Brain microvascular endothelial cell (primary cell): ENCODE measurements around the gene DOCK1.

Source experiments
- DNase-seq: peaks from one replicate; pipeline ENCODE4 v3.0.0-alpha.2; 2020
- H3K27ac ChIP-seq: fragments of 250-450 bp; sonication (Bioruptor Pico); 2 replicates; pipeline ENCODE4 v1.5.1; 2020; ENCODE audit warnings: mild to moderate bottlenecking, moderate library complexity
- H3K27me3 ChIP-seq: fragments of 250-450 bp; sonication (Bioruptor Pico); replicated peaks from 2 replicates; pipeline ENCODE4 v1.5.1; 2020; ENCODE audit warnings: mild to moderate bottlenecking
- H3K36me3 ChIP-seq: fragments of 250-450 bp; sonication (Bioruptor Pico); replicated peaks from 2 replicates; pipeline ENCODE4 v1.5.1; 2020; ENCODE audit warnings: mild to moderate bottlenecking
- H3K4me3 ChIP-seq: 2 replicates; pipeline ENCODE4 v1.5.1; 2011; ENCODE audit warnings: low read depth, mild to moderate bottlenecking, control low read depth, low read length, moderate library complexity
- in situ Hi-C: cut with HindIII; loops from 2 replicates; pipeline ENCODE4 v1.10.0; 2017; ENCODE audit warnings: low sequenced_read_pairs, low pct_ligation_motif_present
- TF ChIP-seq, protein P1 (sequence below): IDR thresholded peaks from 2 replicates; pipeline ENCODE4 v1.5.1; 2011; ENCODE audit warnings: low read depth, mild to moderate bottlenecking, moderate library complexity, low read length, control low read depth, inconsistent platforms; ENCODE audit errors: missing control alignments

Gene DOCK1

DNA sequence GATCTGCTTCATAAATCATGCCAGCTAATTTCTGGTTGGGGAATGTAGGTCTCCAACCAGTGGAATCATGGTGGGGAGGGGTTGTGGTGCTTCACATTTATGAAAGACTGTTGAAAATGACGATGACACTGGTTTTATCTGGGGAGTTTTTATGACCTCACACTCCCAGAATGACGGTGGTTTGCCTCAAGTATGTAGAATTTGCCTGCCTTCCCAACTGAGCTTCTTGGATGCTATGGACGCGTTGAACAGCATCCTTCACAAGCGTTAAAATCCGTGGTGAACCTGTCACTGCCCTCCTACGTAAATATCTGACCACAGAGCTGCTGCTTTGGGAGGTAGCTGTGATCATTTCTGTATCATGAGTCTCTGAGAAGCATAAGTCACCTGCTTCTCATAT is 287.9 kb downstream of the DOCK1 start:
- H3K36me3 ChIP-seq = no peaks in the 10 kb centered on the region
- DNase-seq = peak; percentile 67
- in situ Hi-C loops = no loop called here
- H3K27me3 ChIP-seq = no peaks in the 10 kb centered on the region
- TF ChIP-seq, protein P1, sequence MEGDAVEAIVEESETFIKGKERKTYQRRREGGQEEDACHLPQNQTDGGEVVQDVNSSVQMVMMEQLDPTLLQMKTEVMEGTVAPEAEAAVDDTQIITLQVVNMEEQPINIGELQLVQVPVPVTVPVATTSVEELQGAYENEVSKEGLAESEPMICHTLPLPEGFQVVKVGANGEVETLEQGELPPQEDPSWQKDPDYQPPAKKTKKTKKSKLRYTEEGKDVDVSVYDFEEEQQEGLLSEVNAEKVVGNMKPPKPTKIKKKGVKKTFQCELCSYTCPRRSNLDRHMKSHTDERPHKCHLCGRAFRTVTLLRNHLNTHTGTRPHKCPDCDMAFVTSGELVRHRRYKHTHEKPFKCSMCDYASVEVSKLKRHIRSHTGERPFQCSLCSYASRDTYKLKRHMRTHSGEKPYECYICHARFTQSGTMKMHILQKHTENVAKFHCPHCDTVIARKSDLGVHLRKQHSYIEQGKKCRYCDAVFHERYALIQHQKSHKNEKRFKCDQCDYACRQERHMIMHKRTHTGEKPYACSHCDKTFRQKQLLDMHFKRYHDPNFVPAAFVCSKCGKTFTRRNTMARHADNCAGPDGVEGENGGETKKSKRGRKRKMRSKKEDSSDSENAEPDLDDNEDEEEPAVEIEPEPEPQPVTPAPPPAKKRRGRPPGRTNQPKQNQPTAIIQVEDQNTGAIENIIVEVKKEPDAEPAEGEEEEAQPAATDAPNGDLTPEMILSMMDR = no peak
- H3K27ac ChIP-seq = no peak overlapping the region
- no peak overlapping the region for H3K4me3 ChIP-seq

DNA sequence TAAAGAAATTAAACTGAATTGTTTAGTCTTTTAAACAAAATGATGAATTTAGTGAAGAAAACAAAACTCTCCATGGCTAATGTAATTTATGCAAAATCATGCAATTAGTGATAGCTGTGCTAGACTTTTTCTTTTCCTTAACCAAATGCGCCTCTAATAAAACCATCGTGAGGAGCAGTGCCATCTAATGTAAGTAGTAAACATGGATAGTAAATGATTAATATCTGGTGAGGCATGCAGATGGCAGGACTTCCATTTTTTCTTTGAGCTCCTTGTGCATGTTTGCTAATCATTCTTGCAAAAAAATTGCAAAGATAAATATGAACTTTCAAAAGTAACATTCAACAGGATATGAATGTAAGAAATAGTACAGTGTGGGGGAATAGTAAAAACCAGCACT is 288.9 kb downstream of the DOCK1 start:
- Histone ChIP-seq H3K27ac (no peak overlapping the region), H3K36me3 (no peaks in the 10 kb centered on the region), H3K4me3 (no peak overlapping the region), H3K27me3 (no peaks in the 10 kb centered on the region)
- DNase-seq = no peak
- in situ Hi-C loops = no loop called here
- TF ChIP-seq, protein P1 = no peak

DNA sequence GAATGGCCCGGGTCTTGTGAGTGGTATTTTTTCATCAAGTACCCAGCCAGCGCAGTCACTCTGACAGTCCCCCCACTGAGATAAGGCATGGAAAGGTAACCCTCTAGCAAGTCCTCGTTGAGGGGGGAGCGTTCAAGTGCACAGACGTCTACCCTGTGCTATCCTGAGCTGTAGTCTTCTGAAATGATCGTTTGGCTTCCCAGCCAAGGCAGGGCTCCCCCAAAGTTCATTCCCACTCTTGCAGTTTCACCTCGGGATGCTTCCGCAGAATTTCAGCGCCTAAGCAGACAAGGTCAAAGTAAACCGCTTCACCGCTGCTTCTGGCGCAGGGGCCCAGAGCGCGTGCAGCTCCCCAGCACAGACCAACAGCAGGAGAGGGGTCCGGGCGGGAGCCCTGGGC is 289.4 kb downstream of the DOCK1 start:
- in situ Hi-C loops = no loop called here
- H3K4me3 ChIP-seq = no peak overlapping the region
- H3K36me3 ChIP-seq = no peaks in the 10 kb centered on the region
- no peak for DNase-seq
- H3K27me3 ChIP-seq = no peaks in the 10 kb centered on the region
- H3K27ac ChIP-seq = no peak overlapping the region
- TF ChIP-seq, protein P1 = no peak

DNA sequence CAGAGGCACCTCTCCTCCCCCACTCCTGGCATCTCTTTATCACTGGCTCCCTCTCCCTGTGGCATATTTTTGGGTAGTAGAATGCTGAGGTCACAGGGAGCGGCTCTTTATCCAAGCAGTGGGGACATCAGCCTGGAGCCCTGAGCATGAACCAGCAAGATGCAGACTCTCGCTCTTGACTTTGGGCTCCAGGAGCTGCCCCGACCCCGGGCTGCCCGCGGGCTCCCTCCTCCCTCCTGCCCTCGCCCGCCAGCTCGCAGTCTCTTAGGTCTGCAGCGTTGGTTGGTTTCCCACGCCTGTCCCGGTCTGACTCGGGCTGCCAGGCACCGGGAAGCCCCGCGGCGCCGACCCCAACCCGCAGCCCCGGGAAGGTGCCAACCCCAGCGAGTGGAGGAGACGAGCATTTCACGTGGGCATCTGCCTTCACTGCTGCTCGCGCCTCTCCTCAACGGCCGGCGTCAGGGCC is 289.8 kb downstream of the DOCK1 start:
- TF ChIP-seq, protein P1 = no peak
- Histone ChIP-seq H3K36me3 (no peaks in the 10 kb centered on the region), H3K27me3 (no peaks in the 10 kb centered on the region), H3K4me3 (peak overlapping the region; percentile 54), H3K27ac (no peak overlapping the region)
- no peak for DNase-seq
- in situ Hi-C loops = no loop called here

DNA sequence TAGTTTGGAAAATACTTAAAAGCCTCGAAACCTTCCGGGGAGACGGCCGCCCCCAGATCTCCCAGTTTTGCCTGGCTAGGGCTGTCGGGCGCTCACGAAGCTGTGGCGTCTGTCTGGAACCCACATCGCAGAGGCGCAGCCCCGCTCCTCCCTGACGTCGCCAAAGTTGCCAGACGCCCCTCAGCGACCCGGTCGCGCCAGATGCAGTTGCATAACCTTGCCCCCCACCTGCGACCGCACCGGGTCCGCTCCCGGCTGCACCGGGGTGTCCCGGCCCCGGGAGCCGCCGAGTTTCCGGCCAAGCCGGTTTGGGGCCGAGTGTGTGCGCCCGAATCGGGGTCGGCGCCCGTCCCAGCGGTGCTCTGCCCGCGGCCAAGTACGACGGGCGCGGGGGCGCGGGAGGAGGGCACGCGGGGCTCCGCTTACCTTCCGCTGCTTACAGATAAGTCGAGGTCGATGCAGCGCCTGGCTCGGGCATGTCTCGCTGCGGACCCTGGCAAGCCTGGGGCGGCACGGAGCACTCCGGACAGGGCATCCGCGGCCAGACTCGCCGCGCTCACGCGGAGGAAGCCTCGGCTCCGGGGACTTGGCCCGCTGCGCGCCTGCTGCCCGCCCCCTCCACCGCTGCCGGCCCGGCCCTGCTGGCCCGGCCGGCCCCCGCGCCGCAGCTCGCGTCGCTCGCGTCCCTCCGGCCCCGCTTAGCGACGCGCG is 290.5 kb downstream of the DOCK1 start:
- H3K27me3 ChIP-seq = no peaks in the 10 kb centered on the region
- H3K4me3 ChIP-seq = peak overlapping the region; percentile 54
- H3K27ac ChIP-seq = no peak overlapping the region
- no peaks in the 10 kb centered on the region for H3K36me3 ChIP-seq
- TF ChIP-seq, protein P1 = no peak
- in situ Hi-C loops = no loop called here
- DNase-seq = no peak
